OCI-LY1 (cell line): ENCODE results near the gene VLDLR.

Experiments used
- H2AFZ ChIP-seq: fragments of 200-600 bp; sonication (generic), shearing (Covaris generic); 2 replicates; pipeline ENCODE4 v1.6.0; 2014; ENCODE audit warnings: antibody characterized with exemption, mild to moderate bottlenecking, low read length
- H3F3A ChIP-seq: fragments of 200-600 bp; sonication (generic), shearing (Covaris generic); 2 replicates; pipeline ENCODE4 v1.6.0; 2014; ENCODE audit warnings: mild to moderate bottlenecking, antibody characterized with exemption, low read length, moderate library complexity; ENCODE audit not compliant: insufficient read depth
- H3K27ac ChIP-seq: fragments of 200-600 bp; sonication (generic); 2 replicates; pipeline ENCODE4 v1.5.1; 2014; ENCODE audit warnings: low read length, mixed run types, mild to moderate bottlenecking, low read depth; ENCODE audit not compliant: poor library complexity, severe bottlenecking
- H3K27me3 ChIP-seq: fragments of 200-600 bp; sonication (generic); 2 replicates; pipeline ENCODE4 v1.6.0; 2014; ENCODE audit warnings: antibody characterized with exemption, mild to moderate bottlenecking, low read length, moderate library complexity; ENCODE audit not compliant: insufficient read depth
- H3K36me3 ChIP-seq: fragments of 200-600 bp; sonication (generic); 2 replicates; pipeline ENCODE4 v1.6.1; 2014; ENCODE audit warnings: mild to moderate bottlenecking, antibody characterized with exemption, low read length, moderate library complexity, mixed read lengths; ENCODE audit not compliant: insufficient read depth
- H3K4me1 ChIP-seq: fragments of 200-600 bp; sonication (generic); 2 replicates; pipeline ENCODE4 v1.5.1; 2014; ENCODE audit warnings: mild to moderate bottlenecking, low read length, moderate library complexity; ENCODE audit not compliant: insufficient read depth, severe bottlenecking
- H3K4me2 ChIP-seq: fragments of 200-600 bp; sonication (generic), shearing (Covaris generic); 2 replicates; pipeline ENCODE4 v1.6.1; 2014; ENCODE audit warnings: low read length
- H3K4me3 ChIP-seq: fragments of 200-600 bp; sonication (generic); 2 replicates; pipeline ENCODE4 v1.5.1; 2014; ENCODE audit warnings: low read length, low read depth, mild to moderate bottlenecking, mixed read lengths; ENCODE audit not compliant: poor library complexity, severe bottlenecking
- H3K79me2 ChIP-seq: fragments of 200-600 bp; shearing (Covaris generic); 2 replicates; pipeline ENCODE4 v1.6.1; 2016; ENCODE audit warnings: mixed run types, low read length, mixed read lengths; ENCODE audit not compliant: insufficient read depth
- H3K9ac ChIP-seq: fragments of 200-600 bp; sonication (generic), shearing (Covaris generic); 2 replicates; pipeline ENCODE4 v1.6.1; 2014; ENCODE audit warnings: mild to moderate bottlenecking, low read length, mixed read lengths
- H3K9me2 ChIP-seq: fragments of 200-600 bp; sonication (generic), shearing (Covaris generic); 2 replicates; pipeline ENCODE4 v1.6.1; 2014; ENCODE audit warnings: low read depth, mild to moderate bottlenecking, low read length, mixed read lengths
- H3K9me3 ChIP-seq: fragments of 200-600 bp; shearing (Covaris generic); 2 replicates; pipeline ENCODE4 v1.6.1; 2014; ENCODE audit warnings: low read length, mixed read lengths
- H4K20me1 ChIP-seq: fragments of 200-600 bp; sonication (generic), shearing (Covaris generic); 2 replicates; pipeline ENCODE4 v1.6.0; 2016; ENCODE audit warnings: mild to moderate bottlenecking, low read length; ENCODE audit not compliant: insufficient read depth
- CTCF ChIP-seq: fragments of 200-600 bp; sonication (generic), shearing (Covaris generic); IDR thresholded peaks from 2 replicates; pipeline ENCODE4 v1.5.1; 2017; ENCODE audit warnings: mild to moderate bottlenecking, antibody characterized with exemption, low read length, moderate library complexity, mixed read lengths
- EZH2 ChIP-seq: fragments of 200-600 bp; sonication (generic), shearing (Covaris generic); IDR thresholded peaks from 2 replicates; pipeline ENCODE4 v1.8.0; 2017; ENCODE audit warnings: borderline replicate concordance, mixed run types, mild to moderate bottlenecking, antibody characterized with exemption, low read length, moderate library complexity, mixed read lengths

VLDLR gene

GRCh38 chr9:2635922-2636321 is 14.3 kb downstream of the VLDLR start:
- no peaks in the 10 kb centered on the region for H3K79me2 ChIP-seq
- no peaks in the 10 kb centered on the region for H3K9me3 ChIP-seq
- H3K4me3 ChIP-seq, result no peak overlapping the region
- H2AFZ ChIP-seq, result no peak overlapping the region
- H3K9me2 ChIP-seq, result no peaks in the 10 kb centered on the region
- TF ChIP-seq CTCF, result no peak
- TF ChIP-seq EZH2, result no peak
- H3F3A ChIP-seq, result no peaks in the 10 kb centered on the region
- H3K27me3 ChIP-seq, result no peaks in the 10 kb centered on the region
- no peaks in the 10 kb centered on the region for H4K20me1 ChIP-seq
- H3K27ac ChIP-seq, result no peak overlapping the region
- H3K36me3 ChIP-seq, result no peaks in the 10 kb centered on the region
- no peak overlapping the region for H3K4me2 ChIP-seq
- no peaks in the 10 kb centered on the region for H3K4me1 ChIP-seq
- H3K9ac ChIP-seq, result no peak overlapping the region

- H3K9ac ChIP-seq, result no peak overlapping the region
- H3K27me3 ChIP-seq, result no peaks in the 10 kb centered on the region
- no peak overlapping the region for H3K4me2 ChIP-seq
- H3K79me2 ChIP-seq, result no peaks in the 10 kb centered on the region
- H3K4me1 ChIP-seq, result no peaks in the 10 kb centered on the region
- no peak overlapping the region for H2AFZ ChIP-seq
- H3K9me3 ChIP-seq, result no peaks in the 10 kb centered on the region
- H3K27ac ChIP-seq, result no peak overlapping the region
- no peaks in the 10 kb centered on the region for H3K9me2 ChIP-seq
- H3F3A ChIP-seq, result no peaks in the 10 kb centered on the region
- no peak overlapping the region for H3K4me3 ChIP-seq
- H3K36me3 ChIP-seq, result no peaks in the 10 kb centered on the region
- no peaks in the 10 kb centered on the region for H4K20me1 ChIP-seq
- TF ChIP-seq CTCF, result no peak
- TF ChIP-seq EZH2, result no peak
Observed at GRCh38 chr9:2637390-2637789, 15.8 kb downstream of the VLDLR start.

- Histone ChIP-seq H3K9me3 (no peaks in the 10 kb centered on the region), H3K4me1 (no peaks in the 10 kb centered on the region), H4K20me1 (no peaks in the 10 kb centered on the region), H3K27ac (no peak overlapping the region), H3K9me2 (no peaks in the 10 kb centered on the region), H2AFZ (no peak overlapping the region), H3K4me2 (no peak overlapping the region), H3K79me2 (no peaks in the 10 kb centered on the region), H3K36me3 (no peaks in the 10 kb centered on the region), H3K4me3 (no peak overlapping the region), H3K9ac (no peak overlapping the region), H3F3A (no peaks in the 10 kb centered on the region), H3K27me3 (no peaks in the 10 kb centered on the region)
- TF ChIP-seq CTCF (no peak), EZH2 (no peak)
Observed at GRCh38 chr9:2638871-2639673, 17.5 kb downstream of the VLDLR start.
